Stimulated activated naive B cell treated with anti-CD40 and anti-IgM and Interleukin-4, amounts not matched to agents 10 μg/mL and 1 μg/mL and 100 μg/mL, for 72 hours (primary cell): ENCODE measurements around the gene JAKMIP1.
"Not testable (repeated sequence)": the region's sequence is repeated elsewhere in the genome, so short reads cannot be mapped to it uniquely, and the experiment has no call there.

Source experiments
- ATAC-seq, 2 donors: fragments of 150-1000 bp; cut with Tn5 transposase; replicated peaks; 2 replicates each; pipeline ENCODE4 v1.10.0; 2021; ENCODE audit warnings: moderate library complexity in 1 of 2
- DNase-seq: peaks from one replicate; pipeline ENCODE4 v3.0.0; 2021
- H3K27ac Mint-ChIP-seq: one replicate; pipeline ENCODE4 v1.8.0; 2022; ENCODE audit warnings: mild to moderate bottlenecking, mixed read lengths
- H3K27me3 Mint-ChIP-seq, 2 donors: one replicate each; pipeline ENCODE4 v1.8.0; 2022; ENCODE audit warnings: mixed read lengths in 2 of 2
- H3K36me3 Mint-ChIP-seq, 2 donors: one replicate each; pipeline ENCODE4 v1.8.0; 2022; ENCODE audit warnings: mixed read lengths in 2 of 2, mild to moderate bottlenecking in 1 of 2
- H3K4me1 Mint-ChIP-seq, 2 donors: one replicate each; pipeline ENCODE4 v1.8.0; 2022; ENCODE audit warnings: mixed read lengths in 2 of 2, mild to moderate bottlenecking in 1 of 2
- H3K4me3 Mint-ChIP-seq, 2 donors: one replicate each; pipeline ENCODE4 v1.8.0; 2022; ENCODE audit warnings: mild to moderate bottlenecking in 2 of 2, mixed read lengths in 2 of 2, moderate library complexity in 1 of 2
- H3K9me3 Mint-ChIP-seq, 2 donors: one replicate each; pipeline ENCODE4 v1.8.0; 2022; ENCODE audit warnings: mixed read lengths in 2 of 2, mild to moderate bottlenecking in 1 of 2

JAKMIP1 gene

DNA sequence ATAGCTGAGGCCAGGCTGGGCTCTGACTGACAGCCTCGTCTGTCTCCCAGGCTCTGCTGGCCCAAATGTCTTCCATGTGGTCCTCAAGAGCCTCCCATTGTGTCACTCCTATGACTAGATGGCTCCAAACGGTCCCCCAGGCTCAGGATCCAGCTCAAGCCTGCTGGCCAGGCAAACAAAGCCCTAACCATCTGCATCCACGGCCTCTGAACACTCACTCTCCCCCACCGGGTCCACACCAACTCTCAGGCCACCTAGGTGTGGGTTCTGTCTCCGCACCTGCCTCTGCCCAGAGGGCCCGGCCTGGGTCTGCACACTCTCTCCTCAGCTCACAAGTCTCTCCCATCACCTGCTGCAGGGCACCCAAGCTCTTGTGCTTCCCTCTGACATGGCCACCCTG, 52.9 kb downstream of the JAKMIP1 start:
- DNase-seq (no peak), ATAC-seq (no peak)
- peaks cover 14 to 17% of the 10 kb centered on the region in 2 donors for H3K27me3 Mint-ChIP-seq
- no peak overlapping the region for H3K27ac Mint-ChIP-seq
- H3K9me3 Mint-ChIP-seq: peaks cover 6 to 8% of the 10 kb centered on the region in 2 donors
- H3K4me3 Mint-ChIP-seq: no peak overlapping the region
- H3K4me1 Mint-ChIP-seq: no peaks in the 10 kb centered on the region
- no peaks in the 10 kb centered on the region for H3K36me3 Mint-ChIP-seq

DNA sequence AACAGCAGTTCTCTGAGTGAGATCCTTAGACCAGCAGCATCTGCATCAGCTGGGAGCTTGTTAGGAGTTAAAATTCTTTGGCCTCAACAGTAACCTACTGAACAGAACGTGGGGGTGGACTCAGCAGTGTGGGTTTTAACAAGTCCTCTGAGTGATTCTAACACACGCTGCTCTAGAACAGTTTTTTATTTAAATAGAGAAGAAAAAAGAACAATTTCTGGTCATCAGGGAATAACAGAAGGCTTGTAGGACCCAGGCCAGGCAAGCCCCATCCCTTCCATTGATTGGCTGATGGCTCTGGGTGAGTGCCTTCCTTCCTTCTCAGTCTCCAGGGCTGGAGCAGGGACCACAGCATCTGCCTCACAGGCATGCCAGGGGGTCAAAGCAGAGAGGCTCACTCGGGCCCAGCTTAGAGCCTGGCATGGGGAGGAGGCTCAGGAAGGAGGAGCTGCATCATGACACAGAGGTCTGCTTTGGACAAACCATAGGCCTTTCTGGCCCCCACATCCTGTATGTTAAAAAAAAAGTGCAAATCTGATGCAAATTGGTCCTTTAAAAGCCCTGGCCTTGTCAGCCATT, 56.7 kb downstream of the JAKMIP1 start:
- Mint-ChIP-seq H3K4me3 (no peak overlapping the region), H3K27ac (no peak overlapping the region), H3K9me3 (peaks cover 6 to 8% of the 10 kb centered on the region in 2 donors), H3K4me1 (no peaks in the 10 kb centered on the region), H3K27me3 (peaks cover 3 to 6% of the 10 kb centered on the region in 2 donors), H3K36me3 (no peaks in the 10 kb centered on the region)
- ATAC-seq: no peak
- no peak for DNase-seq

DNA sequence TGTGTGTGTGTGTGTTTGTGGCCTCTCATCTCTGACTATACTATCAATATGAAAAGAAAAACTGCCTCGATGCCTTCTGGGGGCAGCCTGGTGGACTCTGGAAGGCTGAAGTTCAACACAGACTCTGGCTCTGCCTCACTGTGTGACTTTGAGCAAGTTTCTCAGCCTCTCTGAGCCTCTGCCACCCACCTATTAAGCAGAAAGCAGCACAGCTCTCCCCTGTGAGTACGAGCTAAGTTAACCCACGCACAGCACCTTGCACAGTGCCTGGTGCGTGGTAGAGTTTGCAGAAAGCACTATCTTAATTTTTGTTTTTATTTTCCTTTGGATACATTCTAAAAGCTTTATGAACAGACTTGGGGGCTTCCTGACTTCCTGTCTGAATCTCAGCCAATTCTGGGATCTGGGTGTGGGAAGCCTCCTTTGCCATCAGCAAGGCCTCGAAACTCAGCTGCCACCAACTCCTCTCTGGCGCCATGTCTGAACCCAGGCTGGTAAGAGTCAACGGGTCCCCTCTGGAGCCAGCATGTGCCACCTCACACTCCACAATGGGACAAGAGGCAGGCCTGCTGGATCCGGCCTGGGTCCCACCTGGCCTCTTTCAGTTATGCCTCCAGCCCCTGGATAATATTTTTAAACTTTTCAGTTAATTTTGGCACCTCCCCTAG, 57.3 kb downstream of the JAKMIP1 start:
- DNase-seq: no peak
- H3K9me3 Mint-ChIP-seq: peaks cover 6 to 8% of the 10 kb centered on the region in 2 donors
- H3K4me3 Mint-ChIP-seq: no peak overlapping the region
- H3K27me3 Mint-ChIP-seq: peaks cover 3 to 6% of the 10 kb centered on the region in 2 donors
- no peaks in the 10 kb centered on the region for H3K4me1 Mint-ChIP-seq
- no peak overlapping the region for H3K27ac Mint-ChIP-seq
- ATAC-seq: no peak
- H3K36me3 Mint-ChIP-seq: no peaks in the 10 kb centered on the region

DNA sequence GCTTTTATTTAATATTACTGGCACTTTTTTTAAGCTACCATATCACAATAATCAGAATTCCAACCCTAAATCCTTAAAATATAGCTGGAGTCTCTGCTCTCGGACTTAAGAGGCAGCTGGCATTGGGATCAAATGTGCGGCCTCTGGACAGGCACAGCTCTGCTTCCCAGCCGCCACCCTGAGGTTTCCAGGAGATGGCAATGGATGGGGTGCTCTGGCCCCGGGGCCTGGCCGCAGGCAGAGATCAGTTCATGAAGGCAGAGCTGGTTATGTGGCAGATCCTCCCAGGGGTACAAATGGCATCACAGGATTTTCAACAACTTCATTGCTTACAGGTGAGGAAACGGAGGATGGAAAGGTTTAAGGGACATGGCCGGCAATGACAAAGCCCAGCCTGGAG, 57.8 kb downstream of the JAKMIP1 start:
- DNase-seq (no peak), ATAC-seq (no peak)
- Mint-ChIP-seq H3K27me3 (peaks cover 2 to 3% of the 10 kb centered on the region in 2 donors), H3K27ac (no peak overlapping the region), H3K9me3 (peaks cover 5 to 6% of the 10 kb centered on the region in 2 donors), H3K36me3 (no peaks in the 10 kb centered on the region), H3K4me3 (no peak overlapping the region), H3K4me1 (no peaks in the 10 kb centered on the region)

DNA sequence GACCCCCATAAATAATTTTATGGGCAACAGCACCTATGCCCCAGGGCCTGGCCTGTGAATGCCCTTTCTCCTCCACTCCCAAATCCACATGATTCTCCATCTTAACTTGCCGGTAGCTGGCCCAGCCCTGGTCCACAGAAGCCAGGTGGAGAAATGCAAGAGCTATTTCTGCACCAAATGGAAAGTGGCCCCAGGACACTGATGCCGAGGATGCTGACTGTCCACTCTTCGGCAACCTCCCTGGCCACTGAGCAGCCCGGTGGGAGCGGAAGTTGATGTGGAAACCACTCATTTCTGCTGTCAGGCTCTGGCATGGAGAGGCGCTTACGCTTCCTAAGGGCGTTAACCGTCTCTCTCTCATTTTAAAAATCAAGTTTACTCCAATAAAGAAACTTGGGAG, 58.8 kb downstream of the JAKMIP1 start:
- Mint-ChIP-seq H3K4me1 (no peaks in the 10 kb centered on the region), H3K27me3 (peaks cover 0 to 3% of the 10 kb centered on the region in 2 donors), H3K27ac (no peak overlapping the region), H3K4me3 (no peak overlapping the region), H3K36me3 (peaks cover 0 to 1% of the 10 kb centered on the region in 2 donors), H3K9me3 (peaks cover 5 to 6% of the 10 kb centered on the region in 2 donors)
- no peak for DNase-seq
- no peak for ATAC-seq

DNA sequence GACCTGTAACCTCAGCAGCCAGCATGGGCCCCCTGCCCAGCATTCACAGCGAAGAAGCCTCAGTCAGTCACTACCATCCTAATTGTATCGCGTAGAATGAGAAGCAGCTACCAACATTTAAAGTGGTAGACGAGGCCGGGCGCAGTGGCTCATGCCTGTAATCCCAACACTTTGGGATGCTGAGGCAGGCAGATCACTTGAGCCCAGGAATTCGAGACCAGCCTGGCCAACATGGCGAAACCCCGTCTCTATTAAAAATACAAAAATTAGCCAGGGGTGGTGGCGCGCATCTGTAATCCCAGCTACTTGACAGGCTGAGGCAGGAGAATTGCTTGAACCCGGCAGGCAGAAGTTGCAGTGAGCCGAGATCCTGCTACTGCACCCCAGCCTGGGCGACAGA, 59.3 kb downstream of the JAKMIP1 start:
- not testable (repeated sequence) for H3K36me3 Mint-ChIP-seq, H3K4me3 Mint-ChIP-seq, H3K27ac Mint-ChIP-seq, H3K9me3 Mint-ChIP-seq, H3K4me1 Mint-ChIP-seq, DNase-seq, ATAC-seq, H3K27me3 Mint-ChIP-seq

DNA sequence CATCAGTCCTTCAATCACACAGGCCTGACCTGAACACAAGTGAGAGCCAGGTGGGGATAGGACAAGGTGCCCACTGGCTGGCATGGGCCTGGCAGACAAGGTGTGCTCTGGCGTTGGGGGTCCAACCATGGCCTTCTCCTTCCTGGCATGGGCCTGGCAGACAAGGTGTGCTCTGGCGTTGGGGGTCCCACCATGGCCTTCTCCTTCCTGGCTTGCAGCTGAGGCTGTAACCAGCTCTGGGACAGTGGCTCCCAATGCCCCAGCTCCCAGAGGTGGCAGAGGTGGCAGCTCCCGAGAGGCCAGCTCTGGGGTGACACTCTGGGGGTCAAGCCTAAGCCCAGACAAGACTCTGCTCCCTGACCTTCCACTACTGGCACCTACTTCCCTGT, 62.6 kb downstream of the JAKMIP1 start:
- H3K27me3 Mint-ChIP-seq: peaks cover 0 to 3% of the 10 kb centered on the region in 2 donors
- ATAC-seq: no peak
- no peak overlapping the region for H3K27ac Mint-ChIP-seq

DNA sequence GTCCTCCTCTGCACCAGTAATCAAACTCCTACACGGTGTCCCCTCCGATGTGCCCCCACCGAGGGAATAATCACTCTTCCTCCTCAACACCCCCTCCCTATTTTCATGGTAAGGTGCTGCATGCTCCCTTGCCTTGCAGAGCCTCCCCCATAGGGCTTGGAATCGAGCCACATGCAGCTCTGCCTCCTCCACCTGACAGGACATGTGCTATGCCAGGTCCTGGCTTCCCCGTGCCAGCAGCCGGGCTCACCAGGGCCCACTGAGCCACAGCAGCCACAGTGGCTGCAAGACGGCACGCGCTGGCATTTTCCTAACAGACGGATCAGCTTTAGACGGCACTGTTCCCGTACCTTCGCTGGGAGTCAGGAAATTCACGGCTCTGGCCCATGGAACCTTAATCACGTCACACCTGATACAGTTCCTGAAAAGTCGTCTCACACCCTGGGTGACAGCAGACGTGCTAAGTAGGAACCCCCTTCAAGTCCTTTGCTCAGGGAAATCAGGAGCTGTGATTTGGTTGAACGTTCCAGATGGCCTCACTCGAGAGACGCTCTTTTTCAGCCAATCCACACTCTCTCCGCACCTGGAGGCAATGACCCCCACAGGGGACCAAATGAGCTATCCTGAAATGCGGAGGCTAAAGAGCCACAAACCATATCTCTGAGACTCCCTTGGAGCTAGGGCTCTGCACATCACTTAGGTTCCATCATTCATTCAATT, 63.2 kb downstream of the JAKMIP1 start:
- no peak for DNase-seq
- Mint-ChIP-seq H3K27me3 (peaks cover 0 to 3% of the 10 kb centered on the region in 2 donors), H3K4me1 (no peaks in the 10 kb centered on the region), H3K27ac (no peak overlapping the region), H3K36me3 (peaks cover 0 to 1% of the 10 kb centered on the region in 2 donors), H3K9me3 (peaks cover 6 to 11% of the 10 kb centered on the region in 2 donors), H3K4me3 (no peak overlapping the region)
- ATAC-seq: no peak

More for the DNA sequence above, 62.6 kb downstream of the JAKMIP1 start:
- Mint-ChIP-seq H3K36me3 (peaks cover 0 to 1% of the 10 kb centered on the region in 2 donors), H3K9me3 (peaks cover 6 to 11% of the 10 kb centered on the region in 2 donors), H3K4me3 (no peak overlapping the region), H3K4me1 (no peaks in the 10 kb centered on the region)
- no peak for DNase-seq

DNA sequence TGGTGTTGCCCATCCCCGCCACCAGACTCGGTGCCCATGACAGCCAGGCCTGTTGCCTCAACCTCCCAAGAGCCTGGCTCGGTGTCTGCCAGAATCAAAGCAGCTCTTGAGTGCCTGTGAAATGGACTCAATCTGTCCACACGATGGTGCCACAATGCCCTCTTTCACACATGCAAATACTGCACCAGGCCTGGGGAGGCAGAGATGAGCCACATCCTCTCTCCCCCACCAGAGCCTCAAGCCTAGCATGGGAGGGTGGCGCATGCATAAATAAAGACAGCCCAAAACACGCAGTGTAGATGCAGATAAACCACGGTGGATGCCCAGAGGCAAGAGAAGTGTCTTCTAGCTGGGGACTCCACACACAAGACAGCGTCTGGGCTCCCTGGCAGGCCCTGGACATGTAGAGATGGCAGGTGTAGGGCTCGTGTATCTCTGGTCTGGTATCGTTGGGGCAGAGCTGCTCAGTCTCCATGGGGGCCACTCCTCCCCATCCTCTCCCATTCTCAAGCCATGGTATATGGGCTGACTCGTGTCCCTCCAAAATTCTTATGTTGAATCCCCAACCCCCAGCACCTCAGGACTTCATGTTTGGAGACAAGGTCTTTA, 65.6 kb downstream of the JAKMIP1 start:
- peaks cover 0 to under 1% of the 10 kb centered on the region in 2 donors for H3K27me3 Mint-ChIP-seq
- ATAC-seq (peak; percentile 55 to 61), DNase-seq (no peak)
- H3K36me3 Mint-ChIP-seq: peaks cover 0 to 1% of the 10 kb centered on the region in 2 donors
- H3K27ac Mint-ChIP-seq: no peak overlapping the region
- H3K4me1 Mint-ChIP-seq: no peaks in the 10 kb centered on the region
- H3K4me3 Mint-ChIP-seq: no peak overlapping the region
- peaks cover 6 to 11% of the 10 kb centered on the region in 2 donors for H3K9me3 Mint-ChIP-seq

DNA sequence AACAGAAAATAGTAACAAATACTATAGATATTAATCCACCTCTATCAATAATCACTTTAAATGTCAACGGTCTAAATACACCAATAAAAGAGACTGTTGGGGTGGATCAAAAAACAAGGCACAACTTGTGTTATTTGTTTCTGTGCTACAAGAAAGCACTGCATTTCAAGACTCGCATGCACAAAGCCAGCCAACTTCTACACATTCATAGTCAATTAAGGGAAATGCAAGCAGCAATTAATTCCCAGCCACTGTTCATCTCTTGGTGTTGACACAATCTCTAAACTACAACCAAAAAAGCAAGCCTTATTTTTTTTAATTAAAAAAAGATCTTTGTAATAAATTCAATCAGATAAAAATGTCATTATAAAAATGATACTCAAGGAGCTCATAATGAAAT, 67.6 kb downstream of the JAKMIP1 start:
- ATAC-seq: no peak
- no peak overlapping the region for H3K27ac Mint-ChIP-seq
- H3K27me3 Mint-ChIP-seq: no peaks in the 10 kb centered on the region
- DNase-seq: no peak
- H3K4me1 Mint-ChIP-seq: no peaks in the 10 kb centered on the region
- no peak overlapping the region for H3K4me3 Mint-ChIP-seq
- peaks cover 6 to 11% of the 10 kb centered on the region in 2 donors for H3K9me3 Mint-ChIP-seq
- peaks cover 0 to 1% of the 10 kb centered on the region in 2 donors for H3K36me3 Mint-ChIP-seq

DNA sequence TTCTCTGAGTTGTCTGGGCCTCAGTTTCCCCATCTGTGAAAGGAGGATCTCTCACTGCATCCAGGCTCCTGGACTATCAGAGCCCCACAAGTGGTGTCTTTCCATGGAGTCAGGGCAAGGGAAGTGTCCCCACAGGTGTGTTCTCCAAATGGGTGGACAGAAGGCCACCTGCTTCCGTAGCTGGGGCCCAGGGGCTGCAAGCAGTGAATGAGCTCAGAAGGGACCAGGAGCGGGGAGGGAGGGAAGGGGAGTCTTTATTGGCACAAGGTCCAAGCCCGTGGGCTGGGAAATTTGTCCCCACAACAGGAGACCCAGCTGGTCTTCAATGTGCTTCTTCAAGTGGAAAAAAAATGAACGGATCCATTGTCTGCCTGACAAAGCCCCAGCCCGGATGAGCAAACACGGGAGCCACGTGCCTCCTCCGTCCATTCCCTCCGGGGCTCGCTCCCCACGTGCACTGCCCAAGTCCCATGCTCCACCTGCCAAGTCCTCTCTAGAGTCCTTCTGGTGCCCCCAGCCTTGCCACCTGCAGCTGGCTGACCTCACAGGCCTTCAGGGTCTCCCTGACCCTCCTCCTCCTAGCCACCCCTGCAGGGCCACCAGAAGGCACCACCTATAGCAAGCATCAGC, 72.0 kb downstream of the JAKMIP1 start:
- Mint-ChIP-seq H3K27ac (no peak overlapping the region), H3K9me3 (no peaks in the 10 kb centered on the region), H3K4me1 (no peaks in the 10 kb centered on the region), H3K36me3 (no peaks in the 10 kb centered on the region), H3K4me3 (no peak overlapping the region), H3K27me3 (no peaks in the 10 kb centered on the region)
- ATAC-seq (no peak), DNase-seq (no peak)

DNA sequence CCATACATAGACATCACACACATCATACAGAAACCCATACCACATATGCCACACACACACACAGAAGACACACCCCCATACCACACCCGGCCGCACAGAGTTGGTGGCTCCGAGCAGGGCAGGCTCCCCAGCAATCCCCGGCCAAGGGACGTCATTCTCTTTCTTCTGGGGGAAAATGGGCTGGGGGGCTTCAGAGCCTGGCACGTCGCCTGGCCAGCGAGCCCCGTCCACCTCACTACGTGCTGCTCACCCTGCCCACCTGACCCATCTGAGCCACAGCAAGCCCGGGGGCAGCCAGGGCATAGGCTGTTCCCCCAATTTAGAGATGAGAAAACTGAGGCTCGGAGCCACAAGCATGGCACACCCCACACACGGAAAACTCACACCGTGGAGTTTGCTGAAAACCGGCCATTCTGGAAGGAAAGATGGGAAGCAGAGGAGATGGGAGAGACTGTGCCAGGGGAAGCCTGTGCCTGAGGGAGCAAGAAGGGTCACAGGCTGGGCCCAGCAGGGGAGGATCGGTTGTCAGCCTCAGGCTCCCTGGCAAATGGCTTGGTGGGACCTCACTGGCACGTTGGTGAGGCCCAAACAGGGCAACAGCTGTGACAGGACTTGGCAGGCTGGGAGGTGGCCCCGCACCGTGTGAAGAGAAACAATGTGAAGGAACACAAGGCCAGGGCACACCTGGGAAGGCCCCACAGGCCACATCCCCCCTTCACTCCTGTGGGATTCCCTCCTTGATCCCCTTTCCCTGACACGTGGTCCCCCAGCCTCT, 73.2 kb downstream of the JAKMIP1 start:
- H3K27ac Mint-ChIP-seq: no peak overlapping the region

DNA sequence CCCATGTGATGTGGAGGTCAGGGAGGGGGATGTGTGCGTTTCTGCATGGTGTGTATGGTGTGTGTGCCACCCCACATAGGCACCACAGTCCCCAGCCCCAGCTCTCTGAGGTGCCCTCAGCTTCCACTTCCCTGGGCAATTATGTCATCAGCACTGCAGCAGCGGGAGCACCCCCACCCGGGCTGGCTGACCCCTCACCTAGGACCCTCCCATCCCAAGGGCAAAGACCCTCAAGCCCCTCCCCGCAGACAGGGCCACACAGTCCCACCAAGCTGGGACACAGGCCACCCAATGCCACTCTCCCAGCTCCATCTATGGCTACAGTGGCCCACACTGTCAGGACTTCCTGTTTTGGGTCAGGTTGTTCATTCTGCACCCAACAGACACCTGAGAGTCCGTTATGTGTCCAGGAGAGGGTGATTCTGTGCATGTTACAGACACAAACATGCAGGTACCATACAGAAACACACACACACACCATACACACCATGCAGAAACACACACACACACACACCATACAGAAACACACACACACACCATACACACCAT, 75.2 kb downstream of the JAKMIP1 start:
- Mint-ChIP-seq H3K36me3 (no peaks in the 10 kb centered on the region), H3K27ac (no peak overlapping the region), H3K4me1 (no peaks in the 10 kb centered on the region), H3K4me3 (no peak overlapping the region), H3K27me3 (peaks cover 3% of the 10 kb centered on the region in 2 donors), H3K9me3 (no peaks in the 10 kb centered on the region)
- ATAC-seq (no peak), DNase-seq (no peak)

More for the DNA sequence above, 73.2 kb downstream of the JAKMIP1 start:
- Mint-ChIP-seq H3K4me1 (no peaks in the 10 kb centered on the region), H3K36me3 (no peaks in the 10 kb centered on the region), H3K4me3 (no peak overlapping the region), H3K27me3 (no peaks in the 10 kb centered on the region), H3K9me3 (no peaks in the 10 kb centered on the region)
- DNase-seq (no peak), ATAC-seq (no peak)
